ENCODE measurements around the gene MPV17L.

- TF ChIP-seq POLR2AphosphoS5 (IDR thresholded peaks at IDR 0.05), result no peak
- no peak for TF ChIP-seq POLR2A (IDR thresholded peaks at IDR 0.05)
- TF ChIP-seq CTCF (IDR thresholded peaks at IDR 0.05), result no peak
Measured at GRCh38 chr16:15451098-15451731, 55.7 kb downstream of the MPV17L start.
